HepG2 (cell line): ENCODE measurements around the gene CD58. TPM values are rescaled to one million over a fixed set of nuclear protein-coding genes. Genes with fewer than 3 reads are reported as not detected.
A peak's percentile ranks its signal among the peaks of the same experiment; 100 is the strongest.

Source experiments
- DNMT1 ChIP-seq: sonication (generic); formaldehyde crosslinking; IDR thresholded peaks from 2 replicates; pipeline ENCODE4 v1.5.1; 2020; ENCODE audit warnings: mild to moderate bottlenecking, missing genetic modification reagents
- KAT8 ChIP-seq: IDR thresholded peaks from 2 replicates; pipeline ENCODE4 v1.6.1; 2016; ENCODE audit warnings: missing genetic modification reagents, missing compliant biosample characterization
- KMT2B ChIP-seq: IDR thresholded peaks from 2 replicates; pipeline ENCODE4 v1.6.1; 2016; ENCODE audit warnings: missing genetic modification reagents, missing compliant biosample characterization
- MYC ChIP-seq: sonication (generic); formaldehyde crosslinking; IDR thresholded peaks from 2 replicates; pipeline ENCODE4 v1.9.0; 2021; ENCODE audit warnings: missing genetic modification reagents, borderline replicate concordance
- PAWR ChIP-seq: sonication (generic); formaldehyde crosslinking; IDR thresholded peaks from 2 replicates; pipeline ENCODE4 v1.4.0; 2020; ENCODE audit warnings: missing genetic modification reagents, mild to moderate bottlenecking, borderline replicate concordance
- SOX5 ChIP-seq: IDR thresholded peaks from 2 replicates; pipeline ENCODE4 v1.6.1; 2016; ENCODE audit warnings: borderline replicate concordance
- STAG1 ChIP-seq: sonication (generic); formaldehyde crosslinking; IDR thresholded peaks from 2 replicates; pipeline ENCODE4 v1.4.0; 2020; ENCODE audit warnings: missing genetic modification reagents
- TFDP1 ChIP-seq: IDR thresholded peaks from 2 replicates; pipeline ENCODE4 v1.6.1; 2016; ENCODE audit warnings: missing compliant biosample characterization, missing genetic modification reagents, borderline replicate concordance
- XBP1 ChIP-seq: sonication (generic); formaldehyde crosslinking; IDR thresholded peaks from 2 replicates; pipeline ENCODE4 v1.5.0; 2020; ENCODE audit warnings: missing genetic modification reagents
- YEATS2 ChIP-seq: sonication (generic); formaldehyde crosslinking; IDR thresholded peaks from 2 replicates; pipeline ENCODE4 v1.4.0; 2020; ENCODE audit warnings: missing genetic modification reagents, borderline replicate concordance
- YEATS4 ChIP-seq: sonication (generic); formaldehyde crosslinking; IDR thresholded peaks from 2 replicates; pipeline ENCODE4 v1.4.0; 2020; ENCODE audit warnings: missing genetic modification reagents, borderline replicate concordance
- YY1 ChIP-seq: IDR thresholded peaks from 2 replicates; pipeline ENCODE4 v1.6.1; 2011; ENCODE audit warnings: low read length, low read depth, moderate library complexity, mild to moderate bottlenecking; ENCODE audit not compliant: insufficient read depth, insufficient replicate concordance
- ZBTB7A ChIP-seq: sonication (generic); formaldehyde crosslinking; IDR thresholded peaks from 2 replicates; pipeline ENCODE4 v1.8.0; 2022; ENCODE audit warnings: mild to moderate bottlenecking, missing genetic modification reagents
- ZC3H13 ChIP-seq: sonication (generic); formaldehyde crosslinking; IDR thresholded peaks from 2 replicates; pipeline ENCODE4 v1.8.1; 2023; ENCODE audit warnings: mild to moderate bottlenecking, missing genetic modification reagents, moderate library complexity
- ZC3H4 ChIP-seq: sonication (generic); formaldehyde crosslinking; IDR thresholded peaks from 2 replicates; pipeline ENCODE4 v1.4.0; 2020; ENCODE audit warnings: missing genetic modification reagents, borderline replicate concordance
- ZEB1 ChIP-seq: IDR thresholded peaks from 2 replicates; pipeline ENCODE4 v1.6.1; 2012; ENCODE audit warnings: mild to moderate bottlenecking, low read depth, inconsistent platforms; ENCODE audit not compliant: insufficient replicate concordance
- ZFP36L1 ChIP-seq: sonication (generic); formaldehyde crosslinking; IDR thresholded peaks from 2 replicates; pipeline ENCODE4 v1.8.0; 2022; ENCODE audit warnings: mild to moderate bottlenecking, missing genetic modification reagents, moderate library complexity
- ZFYVE20 ChIP-seq: sonication (generic); formaldehyde crosslinking; IDR thresholded peaks from 2 replicates; pipeline ENCODE4 v1.8.0; 2023; ENCODE audit warnings: low read depth, mild to moderate bottlenecking, moderate library complexity, missing genetic modification reagents, borderline replicate concordance
- ZNF224 ChIP-seq: sonication (generic); formaldehyde crosslinking; IDR thresholded peaks from 2 replicates; pipeline ENCODE4 v1.5.0; 2020; ENCODE audit warnings: mild to moderate bottlenecking, missing genetic modification reagents
- ZNF451 ChIP-seq: sonication (generic); formaldehyde crosslinking; IDR thresholded peaks from 2 replicates; pipeline ENCODE4 v1.5.0; 2020; ENCODE audit warnings: mild to moderate bottlenecking, missing genetic modification reagents
- ZNF569 ChIP-seq: sonication (generic); formaldehyde crosslinking; IDR thresholded peaks from 2 replicates; pipeline ENCODE4 v1.5.0; 2020; ENCODE audit warnings: mild to moderate bottlenecking, missing genetic modification reagents, moderate library complexity, borderline replicate concordance
- ZNF709 ChIP-seq: sonication (generic); formaldehyde crosslinking; IDR thresholded peaks from 2 replicates; pipeline ENCODE4 v1.5.0; 2020; ENCODE audit warnings: mild to moderate bottlenecking, missing genetic modification reagents
- ZSCAN21 ChIP-seq: sonication (generic); formaldehyde crosslinking; IDR thresholded peaks from 2 replicates; pipeline ENCODE4 v1.8.0; 2022; ENCODE audit warnings: mild to moderate bottlenecking, missing genetic modification reagents, moderate library complexity, borderline replicate concordance
- ZSCAN30 ChIP-seq: sonication (generic); formaldehyde crosslinking; IDR thresholded peaks from 2 replicates; pipeline ENCODE4 v1.5.0; 2020; ENCODE audit warnings: mild to moderate bottlenecking, missing genetic modification reagents
- polyA plus RNA-seq, 8 experiments: library from polyadenylated mRNA; depleted of rRNA in 3 of 8; stranded (reverse) in 7 of 8; unstranded in 1 of 8; fragments of >200 nt; fragmentation: Illumina TruSeq in 4 of 8; extraction: Trizol in 4 of 8; gene quantifications; 2 replicates each; pipeline versions ENCODE4 v1.2.1 to v1.2.3, GENCODE V29; 2011 to 2016; ENCODE audit warnings: low read depth in 4 of 8, missing spikeins in 1 of 8, mixed read lengths in 1 of 8; ENCODE audit not compliant: insufficient read depth in 1 of 8
- total RNA-seq, 5 experiments: library from RNA; depleted of rRNA; stranded (reverse); fragments of >200 nt; fragmentation: Illumina TruSeq; extraction: Trizol; gene quantifications; 2 replicates each; pipeline ENCODE4 v1.2.3, GENCODE V29; 2016; ENCODE audit warnings: low read depth in 1 of 5
- TF ChIP-seq, protein P1 (sequence below), 2 experiments: fragments of 450-650 bp in 1 of 2; sonication (generic) in 1 of 2; formaldehyde crosslinking; IDR thresholded peaks; 2 replicates each; pipeline versions ENCODE4 v1.5.0 to v1.8.0; 2020 to 2022; ENCODE audit warnings: mild to moderate bottlenecking in 1 of 2, missing genetic modification reagents in 1 of 2
- TF ChIP-seq, protein P2 (sequence below): sonication (generic); formaldehyde crosslinking; IDR thresholded peaks from 2 replicates; pipeline ENCODE4 v1.5.0; 2020; ENCODE audit warnings: mild to moderate bottlenecking, missing genetic modification reagents

Gene CD58
- total and polyA plus RNA-seq, 2 of the 13 experiments (the other 11 are each of a cell fraction or from before 2014, with no cell fraction given), result 9.4 to 13.5 TPM

DNA sequence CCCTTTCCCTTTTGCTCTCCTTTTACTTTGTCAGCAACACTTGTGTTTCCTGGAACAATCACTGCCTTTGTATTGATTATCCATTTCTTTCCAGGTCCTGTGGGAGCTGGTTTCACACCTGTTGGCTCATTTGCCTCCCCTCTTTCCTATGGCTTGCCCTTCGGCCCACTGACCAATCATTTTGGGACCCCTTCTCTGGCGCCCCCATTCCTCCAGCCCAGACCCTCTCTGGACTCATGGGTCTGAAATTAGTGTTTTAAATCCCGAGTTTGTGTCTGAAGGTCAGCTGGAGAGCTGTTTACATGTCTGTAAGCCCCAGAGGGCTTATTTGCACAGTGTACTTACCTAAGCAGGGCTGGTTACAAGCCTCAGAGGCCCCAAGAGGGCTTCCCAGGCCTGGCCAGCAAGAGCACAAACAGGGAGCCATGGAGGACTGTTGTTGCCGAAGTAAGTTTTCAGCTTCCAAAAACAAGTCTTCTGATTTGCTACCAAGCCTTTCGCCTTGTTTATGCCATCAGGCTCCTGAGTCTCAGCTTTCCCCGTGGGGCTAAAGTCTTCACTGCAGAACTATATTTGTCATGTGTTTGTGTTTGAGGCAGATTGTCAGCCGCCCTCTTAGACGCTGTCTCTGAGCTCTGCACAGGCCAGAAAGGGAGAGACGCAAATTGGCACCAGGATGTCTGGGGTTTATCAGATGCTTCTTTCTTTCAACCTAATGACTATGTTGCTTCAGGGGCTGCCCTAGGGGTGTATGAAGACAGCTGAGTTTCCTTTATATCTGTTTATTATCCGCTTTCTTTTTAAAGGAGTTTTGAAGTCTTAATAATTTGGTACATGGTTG, 104.8 kb downstream of the CD58 start (continued):
- TF ChIP-seq ZBTB7A (CRISPR knock-in tag) (peak; percentile 78), PAWR (CRISPR knock-in tag) (no peak), ZNF451 (0 out of 2 replicates have a peak, but pooled peaks have one; percentile 45), ZNF569 (CRISPR knock-in tag) (no peak), SOX5 (CRISPR knock-in tag) (peak; percentile 84), ZC3H13 (no peak; the same call in 1 of the 2 replicates), KMT2B (CRISPR knock-in tag) (peak; percentile 54; the same call in 1 of the 2 replicates), ZFP36L1 (CRISPR knock-in tag) (peak; percentile 53; the same call in 1 of the 2 replicates), STAG1 (peak; percentile 27; the same call in 1 of the 2 replicates), XBP1 (CRISPR knock-in tag) (peak; percentile 84; the same call in 1 of the 2 replicates), DNMT1 (CRISPR knock-in tag) (no peak), YY1 (peak; percentile 80), TFDP1 (peak; percentile 18; the same call in 1 of the 2 replicates), ZEB1 (peak; percentile 32), ZC3H4 (CRISPR knock-in tag) (0 out of 2 replicates have a peak, but pooled peaks have one; percentile 24), MYC (CRISPR knock-in tag) (peak; percentile 77; the same call in 1 of the 2 replicates), KAT8 (CRISPR knock-in tag) (peak; percentile 66; the same call in 1 of the 2 replicates), YEATS4 (CRISPR knock-in tag) (peak; percentile 67), YEATS2 (CRISPR knock-in tag) (peak; percentile 61), ZNF709 (no peak), ZSCAN30 (CRISPR knock-in tag) (no peak), ZNF224 (0 out of 2 replicates have a peak, but pooled peaks have one; percentile 41), ZFYVE20 (CRISPR knock-in tag) (no peak), ZSCAN21 (CRISPR knock-in tag) (peak; percentile 72)
- TF ChIP-seq, protein P1, sequence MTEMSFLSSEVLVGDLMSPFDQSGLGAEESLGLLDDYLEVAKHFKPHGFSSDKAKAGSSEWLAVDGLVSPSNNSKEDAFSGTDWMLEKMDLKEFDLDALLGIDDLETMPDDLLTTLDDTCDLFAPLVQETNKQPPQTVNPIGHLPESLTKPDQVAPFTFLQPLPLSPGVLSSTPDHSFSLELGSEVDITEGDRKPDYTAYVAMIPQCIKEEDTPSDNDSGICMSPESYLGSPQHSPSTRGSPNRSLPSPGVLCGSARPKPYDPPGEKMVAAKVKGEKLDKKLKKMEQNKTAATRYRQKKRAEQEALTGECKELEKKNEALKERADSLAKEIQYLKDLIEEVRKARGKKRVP (CRISPR knock-in tag; IDR thresholded peaks at IDR 0.05), result no peak
- TF ChIP-seq, protein P2, sequence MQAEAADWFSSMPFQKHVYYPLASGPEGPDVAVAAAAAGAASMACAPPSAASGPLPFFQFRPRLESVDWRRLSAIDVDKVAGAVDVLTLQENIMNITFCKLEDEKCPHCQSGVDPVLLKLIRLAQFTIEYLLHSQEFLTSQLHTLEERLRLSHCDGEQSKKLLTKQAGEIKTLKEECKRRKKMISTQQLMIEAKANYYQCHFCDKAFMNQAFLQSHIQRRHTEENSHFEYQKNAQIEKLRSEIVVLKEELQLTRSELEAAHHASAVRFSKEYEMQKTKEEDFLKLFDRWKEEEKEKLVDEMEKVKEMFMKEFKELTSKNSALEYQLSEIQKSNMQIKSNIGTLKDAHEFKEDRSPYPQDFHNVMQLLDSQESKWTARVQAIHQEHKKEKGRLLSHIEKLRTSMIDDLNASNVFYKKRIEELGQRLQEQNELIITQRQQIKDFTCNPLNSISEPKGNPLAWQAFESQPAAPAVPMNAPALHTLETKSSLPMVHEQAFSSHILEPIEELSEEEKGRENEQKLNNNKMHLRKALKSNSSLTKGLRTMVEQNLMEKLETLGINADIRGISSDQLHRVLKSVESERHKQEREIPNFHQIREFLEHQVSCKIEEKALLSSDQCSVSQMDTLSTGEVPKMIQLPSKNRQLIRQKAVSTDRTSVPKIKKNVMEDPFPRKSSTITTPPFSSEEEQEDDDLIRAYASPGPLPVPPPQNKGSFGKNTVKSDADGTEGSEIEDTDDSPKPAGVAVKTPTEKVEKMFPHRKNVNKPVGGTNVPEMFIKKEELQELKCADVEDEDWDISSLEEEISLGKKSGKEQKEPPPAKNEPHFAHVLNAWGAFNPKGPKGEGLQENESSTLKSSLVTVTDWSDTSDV (CRISPR knock-in tag), result no peak
